Fibroblast of gingiva (primary cell): ENCODE measurements around the gene POLR3G.

Experiments used
- DNase-seq: peaks from one replicate; pipeline ENCODE4 v3.0.0-alpha.2; 2011; ENCODE audit warnings: low read depth

Gene POLR3G, protein sequence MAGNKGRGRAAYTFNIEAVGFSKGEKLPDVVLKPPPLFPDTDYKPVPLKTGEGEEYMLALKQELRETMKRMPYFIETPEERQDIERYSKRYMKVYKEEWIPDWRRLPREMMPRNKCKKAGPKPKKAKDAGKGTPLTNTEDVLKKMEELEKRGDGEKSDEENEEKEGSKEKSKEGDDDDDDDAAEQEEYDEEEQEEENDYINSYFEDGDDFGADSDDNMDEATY

DNA sequence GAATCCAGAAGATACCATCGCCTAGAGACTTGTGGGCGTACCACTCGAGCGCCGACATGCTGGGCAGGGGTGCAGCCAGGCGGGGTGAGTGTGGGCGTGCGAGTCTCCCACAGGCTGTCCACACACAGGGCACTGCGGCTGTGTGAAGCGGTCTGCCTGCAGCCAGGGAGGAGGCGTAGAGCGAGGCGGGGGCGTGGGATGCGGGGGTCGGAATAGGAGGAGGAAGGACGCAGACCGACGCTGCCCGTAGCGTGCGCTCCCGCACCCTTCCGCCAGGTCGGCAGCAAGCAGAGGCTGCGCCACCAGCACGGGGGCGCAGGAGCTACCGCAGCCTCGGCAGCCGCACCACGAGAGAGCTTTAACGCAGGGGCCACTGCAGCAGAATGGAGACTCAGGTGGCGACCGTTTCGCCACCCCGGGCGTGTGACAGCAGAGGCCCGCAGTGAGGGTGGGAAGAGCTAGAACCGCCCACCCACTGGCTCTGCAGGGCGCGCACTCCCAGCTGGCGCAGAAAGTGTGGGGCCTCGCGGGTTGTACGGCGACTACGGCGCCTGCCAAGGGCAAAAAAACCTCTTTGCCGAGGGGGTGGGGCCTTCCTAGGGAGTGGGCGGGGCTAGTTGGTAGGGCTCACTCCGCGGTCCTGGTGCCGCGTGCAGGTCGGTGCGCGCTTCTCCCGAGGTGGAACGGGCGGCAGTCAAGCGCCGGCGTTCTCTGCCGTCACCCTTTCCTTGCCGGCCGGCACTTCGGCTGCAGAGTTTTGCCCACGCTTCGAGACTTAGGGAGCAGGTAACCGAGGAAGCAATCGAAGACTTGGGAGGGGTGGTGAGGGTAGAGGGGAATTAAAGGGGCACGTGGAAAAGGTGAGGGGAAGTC lies at the start of gene POLR3G, which contains the start of gene MBLAC2:
Gene POLR3G, plus strand, starts transcription at position 630 of the 873 bp plus-strand sequence. CDS start 10,704 bp downstream, outside the sequence.
Gene MBLAC2, minus strand, starts transcription at position 537 of the 873 bp plus-strand sequence. Its CDS starts 479 bp downstream, at position 58.
- DNase-seq, result peak; percentile 90

DNA sequence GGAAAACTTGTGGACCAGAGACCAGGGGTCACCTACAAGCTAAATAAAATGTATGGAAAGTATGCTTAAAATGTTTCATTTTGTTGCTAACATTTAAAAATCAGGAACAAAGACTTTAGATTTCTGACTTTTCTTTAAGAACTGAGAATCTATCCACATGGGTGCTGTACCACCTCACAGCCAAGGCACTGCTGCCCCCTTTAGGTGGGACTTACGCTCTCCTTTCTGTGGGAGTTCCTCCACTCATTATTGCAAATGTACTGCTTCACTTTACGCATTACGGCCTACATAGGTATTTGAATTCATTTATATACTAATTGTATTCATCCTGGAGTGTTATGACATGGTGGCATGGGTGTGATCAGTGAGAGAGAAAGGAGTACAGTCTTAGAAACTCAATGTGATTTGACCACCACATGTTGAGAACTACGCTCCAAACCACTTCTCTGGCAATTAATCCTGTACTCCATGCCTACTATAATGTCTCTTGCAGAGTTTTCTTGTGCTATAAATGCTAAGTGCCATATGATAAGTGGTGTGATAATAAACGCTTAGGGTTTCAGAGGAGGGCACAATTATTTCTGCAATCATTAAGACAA lies 40.4 kb upstream of the POLR3G start:
- peak; percentile 4 for DNase-seq

DNA sequence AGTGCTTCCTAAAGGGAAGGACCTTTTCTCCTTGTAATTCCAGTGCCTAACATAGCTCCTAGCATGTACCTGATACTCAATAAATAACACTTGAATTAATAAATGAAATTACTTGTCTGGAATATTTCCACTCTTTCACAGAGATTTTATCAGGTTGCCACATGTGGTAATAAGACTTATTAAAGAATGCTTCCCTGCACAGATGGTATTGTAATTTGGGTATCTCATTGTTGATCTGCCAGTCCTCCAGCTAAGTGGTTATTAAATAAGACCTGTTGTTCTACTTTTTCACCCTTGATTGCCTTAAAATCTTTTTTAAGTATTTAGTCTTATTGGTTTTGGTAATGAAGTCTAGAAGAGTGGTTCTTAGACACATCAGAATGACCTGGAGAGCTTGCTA lies 37.0 kb upstream of the POLR3G start:
- DNase-seq, result no peak

DNA sequence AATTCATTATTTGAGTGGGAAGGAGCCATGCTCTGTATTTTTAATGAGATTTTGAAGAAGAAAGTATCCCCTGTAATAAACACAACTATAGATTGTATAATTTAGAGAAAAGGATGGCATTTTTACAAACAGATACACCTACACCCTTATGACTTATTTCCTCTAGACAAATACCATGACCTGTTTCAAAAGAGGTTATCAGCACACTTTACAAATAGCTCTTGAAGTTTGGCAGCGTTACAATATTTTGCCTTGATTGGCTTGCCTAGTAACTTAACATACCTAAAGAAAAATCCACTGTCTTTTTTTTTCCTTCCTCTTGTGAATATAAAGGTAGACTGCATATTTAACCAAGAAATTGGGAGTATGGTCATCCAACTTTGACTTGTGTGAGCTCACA lies 36.6 kb upstream of the POLR3G start:
- DNase-seq, result no peak

DNA sequence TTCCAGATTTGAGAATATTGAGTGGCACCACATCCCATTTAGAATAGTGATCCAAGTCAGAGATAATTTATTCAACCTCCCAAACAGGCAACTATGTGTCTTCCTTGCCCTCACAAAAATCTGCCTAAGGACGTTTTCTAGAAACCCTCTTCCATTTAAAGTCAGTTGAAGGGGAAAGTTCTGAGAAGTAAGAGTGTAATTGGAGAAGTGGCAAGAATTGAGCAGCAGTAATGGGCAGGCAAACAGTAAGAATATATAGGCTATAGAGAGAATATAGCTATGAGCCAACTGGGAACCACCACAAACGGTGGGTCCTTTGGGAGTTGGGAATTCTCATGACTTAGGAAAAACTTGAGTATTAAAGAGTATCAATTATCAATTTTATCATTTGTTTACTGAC lies 34.0 kb upstream of the POLR3G start:
- DNase-seq, result no peak

DNA sequence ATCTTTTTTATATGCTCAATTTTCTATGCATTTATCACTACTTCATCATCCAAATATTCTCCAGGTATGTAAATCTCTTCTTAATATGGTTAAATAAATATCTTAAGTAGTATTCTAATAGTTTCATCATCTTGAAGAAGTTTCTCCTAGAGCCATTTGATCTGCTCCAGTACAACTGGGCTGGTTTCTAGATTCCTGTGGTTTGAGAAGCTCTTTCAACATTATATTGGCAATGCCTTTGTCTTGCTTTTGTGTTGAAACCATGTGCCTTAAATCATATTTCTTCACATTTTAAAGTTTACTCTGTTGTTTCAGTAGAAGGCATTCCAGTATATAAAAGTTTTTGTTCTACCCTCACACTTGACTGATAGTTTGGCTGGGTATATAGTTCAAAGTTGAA lies 27.7 kb upstream of the POLR3G start:
- peak; percentile 87 for DNase-seq

DNA sequence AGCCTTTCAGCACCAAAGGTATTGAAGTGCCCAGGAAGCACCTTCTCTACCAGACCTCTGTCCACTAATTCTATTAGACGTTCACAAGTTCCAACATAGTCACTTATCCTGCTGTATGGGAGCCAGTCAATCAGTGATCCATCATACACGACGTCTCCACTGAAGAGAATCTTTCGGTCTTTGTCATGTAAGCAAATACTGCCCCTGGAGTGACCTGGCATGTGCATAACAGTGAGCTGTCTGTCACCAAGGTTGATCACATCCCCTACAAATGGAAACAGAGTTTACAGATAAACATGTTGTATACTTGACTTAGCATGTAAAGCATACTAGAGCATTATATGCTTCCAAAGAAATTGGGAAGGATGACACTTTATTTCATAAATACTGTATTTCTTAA lies 13.4 kb upstream of the POLR3G start:
- no peak for DNase-seq

DNA sequence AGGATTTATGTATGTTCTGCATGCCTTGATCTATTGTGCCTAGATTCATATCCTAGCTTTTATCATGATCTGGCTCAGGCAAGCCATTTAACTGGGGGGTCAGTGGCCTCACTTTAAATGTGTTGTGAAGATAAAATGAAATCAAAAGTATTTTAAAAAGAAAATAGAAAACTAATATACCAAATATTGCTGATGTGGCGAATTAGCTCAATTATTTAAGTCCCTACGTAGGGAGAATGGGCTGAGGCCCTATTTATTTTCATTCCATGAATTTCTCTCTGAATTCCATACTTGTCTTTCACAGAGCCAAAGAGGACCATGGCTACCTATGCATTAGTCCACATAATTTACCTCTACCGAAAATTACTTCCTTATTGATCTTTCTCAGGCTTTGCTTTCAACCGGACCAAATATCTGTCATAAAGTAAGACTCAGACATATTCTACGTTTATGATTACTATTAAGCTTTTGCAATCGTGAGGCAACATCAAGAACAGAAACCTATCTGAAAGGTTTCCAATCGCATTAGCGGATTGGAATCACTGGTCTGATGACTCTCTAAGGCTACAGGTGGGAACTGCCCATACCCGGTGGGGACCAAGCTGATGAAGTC lies 1.8 kb upstream of the POLR3G start:
- DNase-seq, result no peak

DNA sequence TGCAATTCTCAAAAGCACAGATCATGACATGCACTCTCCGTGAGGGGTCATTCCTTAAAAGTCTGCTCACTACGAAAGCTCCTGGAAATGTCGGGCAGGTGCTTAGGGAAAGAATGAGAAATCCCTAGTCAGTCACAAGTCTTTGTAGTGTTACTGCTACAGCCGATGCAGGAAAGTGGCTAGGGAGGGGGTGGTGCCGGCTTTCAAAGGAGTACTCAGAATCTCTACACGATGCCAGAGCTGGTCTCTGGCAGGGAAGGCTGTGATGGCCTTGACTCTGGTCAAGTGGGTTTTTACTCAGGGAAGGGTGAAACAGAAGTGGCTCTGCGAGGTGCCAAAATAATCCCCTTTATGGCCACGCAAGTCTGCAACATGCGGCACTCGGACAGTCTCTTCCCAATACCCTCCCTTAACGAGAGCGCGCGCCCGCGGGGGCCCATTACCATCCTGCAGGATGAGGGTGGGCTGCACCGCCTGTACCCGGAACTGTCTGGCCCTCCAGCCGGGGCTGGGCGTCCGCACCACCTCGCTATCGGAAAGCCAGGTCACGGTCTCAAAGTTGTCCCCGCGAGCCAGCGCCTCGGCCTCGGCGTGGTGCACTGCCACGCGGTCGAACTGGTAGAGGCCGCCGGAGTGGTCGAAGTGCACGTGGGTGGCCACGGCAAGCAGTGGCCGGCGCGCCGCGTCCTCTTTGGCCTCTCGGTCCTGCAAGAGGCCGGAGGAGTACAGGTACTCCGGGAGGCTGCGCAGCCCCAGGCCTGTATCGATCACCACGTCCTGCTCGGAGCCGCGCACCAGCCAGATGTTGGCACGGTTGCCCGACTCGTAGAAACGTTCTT lies 1.0 kb upstream of the POLR3G start:
- DNase-seq, result no peak

DNA sequence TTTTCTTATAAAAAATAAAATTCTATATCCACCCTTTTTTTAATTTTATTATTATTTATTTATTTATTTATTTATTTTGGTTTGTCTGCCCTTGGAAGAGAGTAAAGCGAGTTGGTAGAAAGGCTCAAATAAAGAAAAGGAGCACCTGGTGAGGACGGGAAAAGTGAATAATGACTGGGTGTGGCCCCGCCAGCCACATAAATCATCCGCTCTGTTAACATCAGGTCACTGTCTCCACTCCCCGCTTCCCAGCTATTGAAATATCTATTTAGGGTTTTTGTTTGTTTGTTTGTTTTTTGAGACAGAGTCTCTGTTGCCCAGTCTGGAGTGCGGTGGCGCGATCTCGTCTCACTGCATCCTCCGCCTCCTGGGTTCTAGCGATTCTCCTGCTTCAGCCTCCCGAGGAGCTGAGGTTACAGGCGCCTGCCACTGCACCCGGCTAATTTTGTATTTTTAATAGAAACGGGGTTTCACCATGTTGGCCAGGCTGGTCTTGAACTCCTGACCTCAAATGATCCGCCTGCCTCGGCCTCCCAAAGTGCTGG lies 844 bp downstream of the POLR3G start:
- DNase-seq, result no peak

DNA sequence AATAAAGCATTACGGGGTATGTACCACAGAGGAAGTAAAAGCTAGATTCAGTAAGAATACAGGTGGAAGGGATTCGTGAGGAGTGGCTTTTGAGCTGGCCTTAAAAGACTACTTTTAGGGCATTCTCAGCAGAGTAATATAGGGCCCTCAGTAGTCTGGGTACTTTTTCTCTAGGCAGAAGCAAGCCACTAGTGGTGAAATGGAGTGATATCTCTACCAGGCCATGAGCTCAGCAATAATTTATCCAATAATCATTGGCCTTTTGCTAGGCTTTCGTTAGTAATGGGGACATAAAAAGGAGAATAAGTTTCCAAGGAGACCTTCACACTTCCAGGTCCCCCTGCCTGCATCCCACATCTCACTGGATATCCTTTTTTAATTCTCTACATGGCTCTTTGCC lies 1.7 kb downstream of the POLR3G start:
- DNase-seq, result no peak

DNA sequence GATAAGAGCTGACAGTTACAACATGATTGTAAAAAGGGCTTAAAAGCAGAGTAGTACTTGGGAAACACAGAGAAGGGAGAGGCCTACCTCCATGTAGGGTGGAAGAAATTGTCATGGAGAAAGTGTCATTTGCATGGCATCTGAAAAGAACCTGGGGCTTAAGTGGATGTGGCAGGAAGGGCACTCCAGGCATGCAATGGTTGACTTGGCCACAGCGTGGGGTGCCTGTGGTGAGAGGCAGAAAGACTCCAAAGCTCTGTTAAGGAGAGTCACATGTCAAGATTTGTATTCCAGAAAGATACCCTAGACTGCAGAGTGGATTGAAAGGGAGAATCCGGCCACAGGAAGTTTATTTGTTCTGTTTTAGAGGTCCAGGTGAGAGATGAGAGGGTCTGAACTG lies 2.4 kb downstream of the POLR3G start:
- DNase-seq, result no peak

DNA sequence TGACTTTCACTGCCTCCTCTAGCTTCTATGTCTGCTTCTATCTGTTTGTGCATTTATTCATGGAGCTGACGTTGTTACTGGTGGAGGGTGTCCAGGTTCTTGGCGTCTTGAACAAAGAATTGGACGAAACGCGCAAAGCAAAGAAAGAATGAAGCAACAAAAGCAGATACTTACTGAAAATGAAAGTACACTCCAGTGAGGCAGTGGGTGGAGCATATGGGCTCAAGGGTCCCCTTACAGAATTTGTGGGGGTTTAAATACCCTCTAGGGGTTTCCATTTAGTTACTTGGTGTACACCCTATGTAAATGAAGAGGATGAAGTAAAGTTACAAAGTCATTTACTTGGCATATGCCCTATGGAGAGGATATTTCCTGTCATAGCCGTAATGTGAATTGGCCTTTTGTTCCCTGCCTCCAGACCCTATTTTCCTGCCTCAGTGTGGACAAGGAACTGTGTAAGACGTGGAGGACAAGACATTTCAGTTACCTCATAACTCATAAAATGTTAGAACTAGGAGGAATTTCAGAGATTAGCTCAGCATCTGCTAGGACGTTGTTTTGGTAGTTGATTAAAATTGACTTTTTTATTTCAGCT lies 3.1 kb downstream of the POLR3G start:
- DNase-seq, result no peak

DNA sequence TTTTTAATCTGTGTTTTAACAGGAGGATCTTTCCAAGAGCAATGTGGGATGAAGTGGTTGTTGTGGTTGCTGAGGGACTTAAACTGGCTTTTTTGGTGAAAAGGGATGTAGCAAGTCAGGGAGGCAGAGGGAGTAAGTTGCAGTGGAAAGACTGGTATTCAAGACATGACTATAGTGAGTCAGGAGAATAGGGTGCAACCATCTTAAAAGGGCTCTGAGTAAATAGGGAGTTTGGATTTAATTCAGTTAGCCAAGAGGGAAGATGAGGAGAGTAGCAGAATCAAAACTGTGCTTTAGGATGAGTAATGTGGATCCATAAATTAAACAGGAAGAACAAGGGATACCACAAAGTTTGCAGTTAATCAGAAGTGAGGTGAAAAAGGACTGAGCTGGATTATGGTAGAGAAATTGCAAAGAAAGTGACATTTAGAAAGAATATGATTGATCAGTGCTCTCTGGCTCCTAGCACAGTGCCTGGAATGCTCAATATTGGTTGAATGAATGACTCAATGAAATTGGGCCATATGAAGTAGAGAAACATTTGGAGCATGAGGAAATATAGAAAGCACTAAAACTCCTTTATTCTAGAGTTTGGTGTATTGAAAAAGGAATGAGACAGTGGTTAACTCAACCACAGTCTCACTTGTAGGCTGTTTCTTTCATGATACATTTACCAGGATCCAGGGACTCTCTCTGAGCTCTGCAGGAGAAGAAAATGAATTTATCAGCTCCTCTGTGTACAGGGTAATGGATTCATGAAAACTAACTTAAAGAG lies 5.1 kb downstream of the POLR3G start:
- no peak for DNase-seq

DNA sequence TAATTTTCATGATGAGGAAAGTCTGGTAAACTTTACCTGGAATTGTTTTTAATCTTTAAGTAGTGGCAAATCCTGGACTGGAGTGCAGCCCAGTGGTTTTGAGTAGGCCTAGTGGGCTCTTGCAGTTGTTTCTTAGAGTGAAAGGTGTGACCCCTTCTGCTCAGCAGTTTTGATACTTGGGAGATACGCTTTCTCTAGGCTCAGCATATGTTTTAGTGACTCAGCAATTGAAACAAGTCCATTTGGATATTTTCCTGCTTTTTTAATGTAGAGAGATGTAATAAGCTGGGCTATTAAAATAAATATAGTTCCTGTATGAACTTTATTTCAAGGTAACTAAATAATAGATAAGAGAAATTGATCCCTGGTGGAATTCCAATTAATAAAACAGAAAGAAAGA lies 6.0 kb downstream of the POLR3G start:
- DNase-seq, result peak; percentile 3

DNA sequence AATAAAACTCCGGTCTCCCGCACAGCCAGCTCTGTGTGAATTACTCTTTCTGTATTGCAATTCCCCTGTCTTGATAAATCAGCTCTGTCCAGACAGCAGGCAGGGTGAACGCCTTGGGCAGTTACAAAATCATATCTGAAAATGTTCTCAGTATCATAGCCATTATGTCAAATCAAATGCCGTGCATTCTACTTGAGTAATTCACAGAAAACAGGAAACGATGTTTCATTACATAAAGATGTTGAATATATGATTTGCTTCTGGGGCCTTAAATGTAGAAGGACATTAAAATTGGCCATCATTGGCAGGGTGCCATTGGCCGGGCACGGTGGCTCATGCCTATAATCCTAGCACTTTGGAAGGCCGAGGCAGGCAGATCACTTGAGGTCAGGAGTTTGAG lies 8.5 kb downstream of the POLR3G start:
- no peak for DNase-seq

DNA sequence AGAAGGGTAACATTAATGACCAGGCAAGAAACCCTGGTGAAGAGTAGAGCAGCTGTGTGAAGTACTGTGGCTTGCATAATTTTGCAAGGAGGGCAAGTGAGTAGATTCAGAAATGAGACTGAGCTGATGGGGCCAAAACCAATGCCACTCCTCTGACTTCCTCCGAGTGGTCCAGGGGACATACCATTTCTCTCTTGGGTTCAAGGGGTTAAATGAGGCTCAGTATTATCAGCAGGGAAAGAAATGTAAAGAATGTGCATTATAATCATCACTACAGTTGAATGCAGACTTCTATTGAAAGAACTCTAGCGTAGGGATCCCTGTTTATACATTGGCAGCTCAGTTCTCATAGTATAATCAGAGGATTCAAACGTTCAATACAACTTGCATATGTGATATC lies 9.9 kb downstream of the POLR3G start:
- no peak for DNase-seq

DNA sequence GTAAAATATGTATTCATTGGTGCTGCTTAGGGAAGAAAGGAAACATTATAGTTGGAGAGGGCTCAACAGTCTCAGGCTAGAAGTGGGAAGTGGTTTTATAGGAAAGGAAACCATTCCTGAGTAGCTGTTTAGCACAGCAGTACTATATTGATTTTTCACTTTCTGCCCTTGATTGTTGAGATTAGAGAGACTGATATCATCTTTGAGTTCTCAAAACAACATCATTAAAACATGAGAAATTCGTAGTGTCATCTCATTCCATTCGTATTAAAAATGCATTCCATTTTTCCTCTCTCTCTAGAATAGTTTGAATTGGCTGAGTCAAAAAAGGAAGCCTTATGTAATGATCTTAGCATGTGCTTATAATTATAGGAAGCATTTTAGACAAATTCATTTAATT lies 14.1 kb downstream of the POLR3G start:
- DNase-seq, result peak; percentile 36

DNA sequence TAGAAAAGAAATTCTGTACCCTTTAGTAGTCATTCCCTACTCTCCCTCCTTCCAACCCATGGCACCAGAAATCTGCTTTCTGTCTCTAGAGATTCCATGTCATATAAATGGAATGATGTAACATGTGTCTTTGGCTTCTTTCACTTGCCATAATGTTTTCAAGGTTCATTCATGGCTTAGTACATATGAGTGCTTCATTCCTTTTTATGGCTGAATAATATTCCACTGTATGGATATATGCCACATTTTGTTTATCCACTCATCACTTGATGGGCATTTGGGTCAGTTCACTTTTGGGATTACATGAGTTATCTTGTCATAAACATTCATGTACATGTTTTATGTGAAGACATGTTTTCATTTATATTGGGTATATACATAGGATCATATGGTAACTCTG lies 19.4 kb downstream of the POLR3G start:
- DNase-seq, result no peak

DNA sequence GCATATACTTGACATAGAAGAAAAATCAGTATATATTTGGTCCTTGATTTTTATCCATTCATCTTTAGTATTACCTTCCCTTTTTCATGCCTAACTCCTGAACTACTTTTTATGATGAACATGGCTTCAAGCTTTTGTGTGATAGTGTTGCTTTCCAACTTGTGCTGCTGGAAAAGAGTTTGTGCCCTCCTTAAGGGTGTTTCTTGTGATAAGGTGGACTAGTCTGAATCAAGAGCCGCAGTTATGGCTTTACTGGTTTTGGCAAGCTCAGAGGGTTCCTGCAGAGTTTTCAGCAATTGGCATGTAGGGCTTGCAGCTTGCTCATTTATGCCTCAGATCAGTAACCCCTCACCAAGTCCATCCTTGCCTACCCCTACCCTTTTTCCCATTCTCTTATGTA lies 20.5 kb downstream of the POLR3G start:
- DNase-seq, result no peak
